Heart right ventricle (tissue), 16 donors: Measurements from ENCODE around the gene ACBD4. TPM values are rescaled to one million over a fixed set of nuclear protein-coding genes. Genes with fewer than 3 reads are reported as not detected.
A peak's percentile ranks its signal among the peaks of the same experiment; 100 is the strongest.

ENCODE experiments used
- ATAC-seq, 8 donors: fragments of 200-7000 bp; cut with Tn5 transposase; one replicate each; pipeline ENCODE4 v1.9.1; 2020; ENCODE audit warnings: mild to moderate bottlenecking in 8 of 8, moderate library complexity in 8 of 8, moderate number of reproducible peaks in 1 of 8
- DNase-seq, 2 donors: peaks; one replicate each; pipeline ENCODE4 v3.0.0-alpha.2; 2020
- H3K27ac ChIP-seq, 10 donors: fragments of 200-600 bp; sonication (generic) in 2 of 10; one replicate each; pipeline versions ENCODE4 v1.5.0 to v1.8.0; 2020 to 2022; ENCODE audit warnings: mild to moderate bottlenecking in 3 of 10
- H3K27me3 ChIP-seq, 7 donors: fragments of 200-600 bp; one replicate each; pipeline ENCODE4 v1.8.0; 2021 to 2022; ENCODE audit warnings: mild to moderate bottlenecking in 2 of 7
- H3K36me3 ChIP-seq, 9 donors: fragments of 200-600 bp; sonication (generic) in 1 of 9; one replicate each; pipeline versions ENCODE4 v1.5.0 to v1.8.0; 2020 to 2022; ENCODE audit warnings: mild to moderate bottlenecking in 2 of 9
- H3K4me1 ChIP-seq, 9 donors: fragments of 200-600 bp; sonication (generic) in 1 of 9; one replicate each; pipeline versions ENCODE4 v1.5.0 to v1.8.0; 2020 to 2022; ENCODE audit warnings: mild to moderate bottlenecking in 4 of 9
- H3K4me3 ChIP-seq, 10 donors: fragments of 200-600 bp; sonication (generic) in 2 of 10; one replicate each; pipeline versions ENCODE4 v1.5.0 to v1.8.0; 2020 to 2022; ENCODE audit warnings: mild to moderate bottlenecking in 7 of 10, moderate library complexity in 2 of 10
- H3K9me3 ChIP-seq, 11 donors: fragments of 200-600 bp in 10 of 11; sonication (generic) in 2 of 11; one replicate each; pipeline versions ENCODE4 v1.5.0 to v1.8.0; 2013 to 2022; ENCODE audit warnings: mild to moderate bottlenecking in 2 of 11, control low read depth in 1 of 11, moderate library complexity in 1 of 11
- CTCF ChIP-seq, 9 donors: fragments of 200-600 bp; sonication (generic) in 2 of 9; IDR thresholded peaks; one replicate each; pipeline versions ENCODE4 v1.5.0 to v1.8.0; 2021 to 2022; ENCODE audit warnings: antibody characterized with exemption in 9 of 9, mild to moderate bottlenecking in 5 of 9, moderate library complexity in 1 of 9
- WGBS, 2 donors: extraction: QIAGEN DNeasy Blood & Tissue Kit; methylation state at CpG; one replicate each; pipeline ENCODE4 v1.1.7; 2013; ENCODE audit warnings: inconsistent platforms in 1 of 2; 5-methylcytosine and 5-hydroxymethylcytosine counted together
- intact Hi-C, 10 donors: fragments of 100-400 bp; cut with DNase I; formaldehyde crosslinking; loops; one replicate each; pipeline versions ENCODE4 v1.11.1 to v1.14.2; 2022
- polyA plus RNA-seq, 2 donors: library from polyadenylated mRNA; stranded (reverse); fragments of 200-250 nt; gene quantifications; one replicate each; pipeline ENCODE4 v1.2.3, GENCODE V29; 2013
- total RNA-seq, 10 donors: library from RNA; stranded (reverse); fragmentation: NEBNext Ultra II Directional in 3 of 10; extraction: Animal tissue kit (Norgen Biotek cat#: 25700) in 3 of 10; gene quantifications; one replicate each; pipeline versions ENCODE4 v1.2.1 to v1.2.4, GENCODE V29; 2021 to 2023
- donor health status: Arrhythmogenic right ventricular cardiomyopathy.
- donor health status: ischemic (EF 13 %, LVEDD 7.1; RV severe dilation, severe dysfunction).
- donor health status: healthy with polysubstance abuse.
- donor health status: DM: no; HTN: yes; CAD: no.
- donor health status: DM: no; HTN: no; CAD: no.
- donor health status: ischemic (EF 25% LVEDD 6.9; RV normal size, moderate dysfunction).
- donor health status: ischemic (EF 25% LVEDD 5.7; RV mildly dilated, moderate dysfunction).
- donor health status: healthy.
- donor health status: DM: yes; HTN: yes; CAD: no.
- donor health status: Ischemic cardiomyopathy.
- donor health status: ischemic (EF 35%, LVEDD 5.7; RV mildly dilated, moderate dysfunction).
- donor health status: nonischemic (EF 11% LVEDD 7.7; RV severe dilation, severe dysfunction).
- donor health status: DM: yes; HTN: yes; CAD: no.
- donor health status: PGD.
- donor health status: ischemic (EF 29% LVEDD 5.4; RV normal size, mild dysfunction).
- donor health status: nonischemic (EF 23%, LVEDD 6.1; RV moderate dilation, normal function).

The ACBD4 gene
- total and polyA plus RNA-seq, 12 donors, result 4.2 to 16.7 (median 7.3) TPM

GRCh38 chr17:45107293-45108010, 28.0 kb upstream of the ACBD4 start:
- H3K36me3 ChIP-seq, result peaks cover 0 to 73% (median 48%) of the 10 kb centered on the region in 9 donors
- intact Hi-C loops, result loop anchor here in 1 of 10 donors (10.0 kb wide), 1 partner anchor 333 kb away; no protein-coding TSS in a partner anchor
- peak overlapping the region in 7 of 10 donors; percentile 28 to 94 (median 85) for H3K27ac ChIP-seq
- ATAC-seq, result no peak
- TF ChIP-seq CTCF (IDR thresholded peaks at IDR 0.05), result no peak
- no peak for DNase-seq
- H3K4me1 ChIP-seq, result peaks cover 9 to 100% (median 54%) of the 10 kb centered on the region in 9 donors
- 75 to 79% methylated on average over 13 of the region's 13 CpGs for WGBS, 2 donors
- no peak overlapping the region for H3K4me3 ChIP-seq
- no peaks in the 10 kb centered on the region for H3K27me3 ChIP-seq
- H3K9me3 ChIP-seq, result no peaks in the 10 kb centered on the region

GRCh38 chr17:45108051-45108450, 27.4 kb upstream of the ACBD4 start:
- WGBS, 2 donors, result 66 to 76% methylated on average over 9 of the region's 9 CpGs
- Histone ChIP-seq H3K27me3 (no peaks in the 10 kb centered on the region), H3K9me3 (no peaks in the 10 kb centered on the region), H3K27ac (peak overlapping the region in 8 of 10 donors; percentile 31 to 94 (median 84)), H3K36me3 (peaks cover 0 to 73% (median 42%) of the 10 kb centered on the region in 9 donors), H3K4me1 (peaks cover 9 to 95% (median 48%) of the 10 kb centered on the region in 9 donors), H3K4me3 (no peak overlapping the region)
- no peak for ATAC-seq
- DNase-seq, result no peak
- intact Hi-C loops, result loop anchor here in 1 of 10 donors (10.0 kb wide), 1 partner anchor 333 kb away; no protein-coding TSS in a partner anchor
- no peak for TF ChIP-seq CTCF (IDR thresholded peaks at IDR 0.05)

GRCh38 chr17:45108595-45109521, 26.6 kb upstream of the ACBD4 start:
- Histone ChIP-seq H3K9me3 (no peaks in the 10 kb centered on the region), H3K36me3 (peaks cover 0 to 73% (median 35%) of the 10 kb centered on the region in 9 donors), H3K27ac (peak overlapping the region in 9 of 10 donors; percentile 20 to 94 (median 85)), H3K4me3 (no peak overlapping the region), H3K27me3 (no peaks in the 10 kb centered on the region), H3K4me1 (peaks cover 9 to 87% (median 43%) of the 10 kb centered on the region in 9 donors)
- ATAC-seq, result no peak
- TF ChIP-seq CTCF (IDR thresholded peaks at IDR 0.05), result peak in 5 of 9 donors; percentile 7 to 37 (median 28)
- 62 to 67% methylated on average over 12 of the region's 12 CpGs for WGBS, 2 donors
- DNase-seq, result no peak
- intact Hi-C loops, result loop anchor here in 1 of 10 donors (10.0 kb wide), 1 partner anchor 334 kb away; no protein-coding TSS in a partner anchor
